GM18502 (cell line): ENCODE measurements around the gene STAT5A.
A peak's percentile ranks its signal among the peaks of the same experiment; 100 is the strongest.
"Not testable (repeated sequence)": the region's sequence is repeated elsewhere in the genome, so short reads cannot be mapped to it uniquely, and the experiment has no call there.

Experiments
- ATAC-seq: cut with Tn5 transposase; IDR thresholded peaks from one replicate; pipeline ENCODE4 v1.9.1; 2021; ENCODE audit warnings: mild to moderate bottlenecking; ENCODE audit not compliant: unreplicated experiment, poor library complexity

The STAT5A gene

DNA sequence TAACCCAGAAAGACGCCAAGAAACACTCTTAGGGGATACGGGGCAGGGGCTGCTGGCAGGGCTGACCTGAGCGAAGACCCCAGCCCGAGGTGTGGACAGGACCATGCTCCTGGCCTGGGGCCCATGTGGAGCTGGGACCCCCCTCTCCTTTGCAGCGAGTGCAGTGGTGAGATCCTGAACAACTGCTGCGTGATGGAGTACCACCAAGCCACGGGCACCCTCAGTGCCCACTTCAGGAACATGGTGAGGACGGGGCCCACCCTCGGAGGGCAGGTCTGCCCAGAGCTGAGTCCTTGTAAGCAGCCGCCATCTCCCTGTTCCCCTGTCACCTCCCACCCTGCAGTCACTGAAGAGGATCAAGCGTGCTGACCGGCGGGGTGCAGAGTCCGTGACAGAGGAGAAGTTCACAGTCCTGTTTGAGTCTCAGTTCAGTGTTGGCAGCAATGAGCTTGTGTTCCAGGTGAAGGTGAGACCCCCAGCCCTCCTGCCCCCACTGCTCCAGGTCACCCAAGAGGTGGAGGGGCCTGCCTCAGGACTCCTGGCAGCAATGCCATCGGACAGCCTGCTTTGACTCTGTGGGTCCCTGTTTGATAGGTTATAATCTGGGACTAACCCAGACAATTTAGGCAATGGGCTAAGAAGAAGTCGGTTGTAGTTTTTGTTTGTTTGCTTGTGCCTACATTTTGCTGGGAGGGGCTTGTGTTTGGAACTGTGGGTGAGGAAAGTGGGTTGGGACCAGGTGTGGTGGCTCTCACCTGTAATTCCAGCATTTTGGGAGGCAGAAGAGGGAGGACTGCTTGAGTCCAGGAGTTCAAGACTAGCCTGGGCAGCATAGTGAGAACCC, 16.1 kb downstream of the STAT5A start:
- no peak for ATAC-seq

DNA sequence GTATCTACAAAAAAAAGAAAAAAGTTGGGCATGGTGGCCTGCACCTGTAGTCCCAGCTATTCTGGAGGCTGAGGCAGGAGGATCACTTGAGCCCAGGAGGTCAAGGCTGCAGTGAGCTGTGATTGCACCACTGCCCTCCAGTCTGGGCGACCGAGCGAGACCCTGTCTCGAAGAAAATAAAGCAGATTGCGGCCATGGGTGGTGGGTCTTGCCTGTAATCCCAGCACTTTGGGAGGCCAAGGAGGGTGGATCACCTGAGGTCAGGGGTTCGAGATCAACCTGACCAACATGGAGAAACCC, 16.7 kb downstream of the STAT5A start:
- not testable (repeated sequence) for ATAC-seq

DNA sequence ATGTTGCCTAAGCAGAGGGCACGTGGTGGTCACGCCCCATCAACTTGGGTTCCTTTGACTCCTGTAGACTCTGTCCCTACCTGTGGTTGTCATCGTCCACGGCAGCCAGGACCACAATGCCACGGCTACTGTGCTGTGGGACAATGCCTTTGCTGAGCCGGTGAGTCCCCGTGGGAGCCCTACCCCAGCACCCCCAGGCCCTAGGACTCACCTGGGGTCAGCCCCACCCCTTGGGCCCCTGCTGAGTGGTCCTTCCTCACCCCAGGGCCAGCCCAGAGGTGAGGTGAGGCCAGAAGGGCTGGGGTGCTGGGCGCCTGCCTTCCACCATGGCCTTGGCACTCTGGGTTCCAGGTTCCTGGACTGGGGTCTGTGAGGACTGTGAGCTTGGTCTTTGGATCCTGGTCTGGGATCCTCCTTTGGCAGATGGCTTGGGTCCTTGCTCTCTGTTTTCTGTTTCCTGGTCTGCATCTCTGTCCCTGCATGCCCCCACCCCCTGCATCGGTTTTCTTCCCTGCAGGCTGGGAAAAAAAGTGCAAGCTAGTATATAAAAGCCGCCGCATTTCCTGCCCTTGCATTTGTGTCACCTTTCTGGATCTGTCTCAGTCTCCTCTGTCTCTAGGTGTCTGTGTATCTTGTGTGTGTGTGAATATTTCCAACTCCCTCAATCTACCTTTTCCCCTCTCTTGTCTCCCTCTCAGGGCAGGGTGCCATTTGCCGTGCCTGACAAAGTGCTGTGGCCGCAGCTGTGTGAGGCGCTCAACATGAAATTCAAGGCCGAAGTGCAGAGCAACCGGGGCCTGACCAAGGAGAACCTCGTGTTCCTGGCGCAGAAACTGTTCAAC, 17.5 kb downstream of the STAT5A start:
- ATAC-seq = no peak

DNA sequence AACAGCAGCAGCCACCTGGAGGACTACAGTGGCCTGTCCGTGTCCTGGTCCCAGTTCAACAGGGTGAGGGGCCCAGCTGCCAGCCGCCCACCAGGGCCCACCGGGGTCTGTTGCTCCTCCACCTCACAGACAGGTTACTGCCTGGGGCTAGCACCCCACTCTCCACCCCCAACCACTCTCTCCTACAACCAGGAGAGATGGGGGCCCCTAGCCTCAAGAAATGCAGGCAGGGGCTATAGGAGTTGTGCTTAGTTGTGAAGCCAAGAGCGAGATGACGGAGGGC, 18.0 kb downstream of the STAT5A start:
- no peak for ATAC-seq

DNA sequence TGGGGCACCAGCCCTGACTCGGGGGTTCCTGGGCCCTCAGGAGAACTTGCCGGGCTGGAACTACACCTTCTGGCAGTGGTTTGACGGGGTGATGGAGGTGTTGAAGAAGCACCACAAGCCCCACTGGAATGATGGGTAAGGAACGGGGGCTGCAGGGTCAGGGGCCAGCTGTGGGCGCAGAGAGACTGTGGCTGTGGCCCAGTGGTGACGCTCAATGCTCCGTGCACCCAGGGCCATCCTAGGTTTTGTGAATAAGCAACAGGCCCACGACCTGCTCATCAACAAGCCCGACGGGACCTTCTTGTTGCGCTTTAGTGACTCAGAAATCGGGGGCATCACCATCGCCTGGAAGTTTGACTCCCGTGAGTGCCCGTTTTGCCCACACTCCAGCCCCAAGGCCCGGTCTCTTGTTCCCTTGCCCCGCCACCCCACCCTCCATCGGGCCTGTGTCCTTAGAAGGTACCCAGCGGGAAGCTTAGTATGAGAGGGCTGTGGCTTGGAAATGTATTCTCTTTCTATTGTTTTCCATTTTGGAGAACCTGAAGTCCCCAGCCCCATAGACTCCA, 19.1 kb downstream of the STAT5A start:
- no peak for ATAC-seq

GRCh38 chr17:42308446-42308845, 20.1 kb downstream of the STAT5A start:
- no peak for ATAC-seq

DNA sequence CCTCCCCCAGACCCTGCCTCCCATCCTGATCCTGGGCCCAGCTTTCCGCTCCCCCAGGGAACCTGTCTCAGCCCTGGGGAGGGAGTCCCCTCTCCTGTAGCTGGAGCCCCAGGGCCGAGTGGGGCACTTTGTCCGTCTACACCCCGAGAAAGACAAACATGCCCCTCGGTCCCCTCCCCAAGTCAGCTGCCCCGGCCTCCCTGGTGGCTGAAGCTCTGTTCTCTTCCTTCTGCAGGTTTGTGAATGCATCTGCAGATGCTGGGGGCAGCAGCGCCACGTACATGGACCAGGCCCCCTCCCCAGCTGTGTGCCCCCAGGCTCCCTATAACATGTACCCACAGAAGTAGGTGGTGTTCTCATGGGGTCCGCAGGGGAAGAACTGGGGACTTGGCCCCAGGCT, 20.8 kb downstream of the STAT5A start:
- no peak for ATAC-seq

- ATAC-seq = no peak
Observed at GRCh38 chr17:42309986-42310786, 21.9 kb downstream of the STAT5A start.

DNA sequence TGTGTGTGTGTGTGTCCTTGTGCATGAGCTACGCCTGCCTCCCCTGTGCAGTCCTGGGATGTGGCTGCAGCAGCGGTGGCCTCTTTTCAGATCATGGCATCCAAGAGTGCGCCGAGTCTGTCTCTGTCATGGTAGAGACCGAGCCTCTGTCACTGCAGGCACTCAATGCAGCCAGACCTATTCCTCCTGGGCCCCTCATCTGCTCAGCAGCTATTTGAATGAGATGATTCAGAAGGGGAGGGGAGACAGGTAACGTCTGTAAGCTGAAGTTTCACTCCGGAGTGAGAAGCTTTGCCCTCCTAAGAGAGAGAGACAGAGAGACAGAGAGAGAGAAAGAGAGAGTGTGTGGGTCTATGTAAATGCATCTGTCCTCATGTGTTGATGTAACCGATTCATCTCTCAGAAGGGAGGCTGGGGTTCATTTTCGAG, 22.5 kb downstream of the STAT5A start:
- no peak for ATAC-seq

DNA sequence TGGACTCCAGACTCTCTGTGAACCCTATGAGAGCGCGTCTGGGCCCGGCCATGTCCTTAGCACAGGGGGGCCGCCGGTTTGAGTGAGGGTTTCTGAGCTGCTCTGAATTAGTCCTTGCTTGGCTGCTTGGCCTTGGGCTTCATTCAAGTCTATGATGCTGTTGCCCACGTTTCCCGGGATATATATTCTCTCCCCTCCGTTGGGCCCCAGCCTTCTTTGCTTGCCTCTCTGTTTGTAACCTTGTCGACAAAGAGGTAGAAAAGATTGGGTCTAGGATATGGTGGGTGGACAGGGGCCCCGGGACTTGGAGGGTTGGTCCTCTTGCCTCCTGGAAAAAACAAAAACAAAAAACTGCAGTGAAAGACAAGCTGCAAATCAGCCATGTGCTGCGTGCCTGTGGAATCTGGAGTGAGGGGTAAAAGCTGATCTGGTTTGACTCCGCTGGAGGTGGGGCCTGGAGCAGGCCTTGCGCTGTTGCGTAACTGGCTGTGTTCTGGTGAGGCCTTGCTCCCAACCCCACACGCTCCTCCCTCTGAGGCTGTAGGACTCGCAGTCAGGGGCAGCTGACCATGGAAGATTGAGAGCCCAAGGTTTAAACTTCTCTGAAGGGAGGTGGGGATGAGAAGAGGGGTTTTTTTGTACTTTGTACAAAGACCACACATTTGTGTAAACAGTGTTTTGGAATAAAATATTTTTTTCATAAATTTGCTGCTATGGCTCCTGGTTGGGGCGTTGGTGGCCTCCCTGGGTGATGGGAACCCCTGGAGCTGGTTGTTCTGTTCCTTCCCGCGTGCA, 23.1 kb downstream of the STAT5A start:
- no peak for ATAC-seq

DNA sequence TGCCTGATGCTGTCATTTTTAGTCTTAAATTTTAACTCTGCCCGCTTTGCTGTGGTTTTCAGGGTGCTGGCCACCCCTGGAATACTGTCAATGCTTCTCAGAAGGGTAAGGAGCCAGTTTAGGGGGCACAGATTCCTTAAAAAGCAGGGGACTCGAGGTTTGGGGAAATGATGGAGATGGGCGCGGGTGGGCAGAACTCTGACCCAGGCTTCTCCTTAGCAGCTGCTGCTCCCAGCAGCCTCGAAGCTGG, 23.7 kb downstream of the STAT5A start:
- no peak for ATAC-seq

GRCh38 chr17:42312285-42313130, 24.2 kb downstream of the STAT5A start:
- ATAC-seq = peak; percentile 50

GRCh38 chr17:42313389-42313772, 25.1 kb downstream of the STAT5A start:
- ATAC-seq = no peak

GRCh38 chr17:42313773-42314566, 25.7 kb downstream of the STAT5A start:
- ATAC-seq = no peak

DNA sequence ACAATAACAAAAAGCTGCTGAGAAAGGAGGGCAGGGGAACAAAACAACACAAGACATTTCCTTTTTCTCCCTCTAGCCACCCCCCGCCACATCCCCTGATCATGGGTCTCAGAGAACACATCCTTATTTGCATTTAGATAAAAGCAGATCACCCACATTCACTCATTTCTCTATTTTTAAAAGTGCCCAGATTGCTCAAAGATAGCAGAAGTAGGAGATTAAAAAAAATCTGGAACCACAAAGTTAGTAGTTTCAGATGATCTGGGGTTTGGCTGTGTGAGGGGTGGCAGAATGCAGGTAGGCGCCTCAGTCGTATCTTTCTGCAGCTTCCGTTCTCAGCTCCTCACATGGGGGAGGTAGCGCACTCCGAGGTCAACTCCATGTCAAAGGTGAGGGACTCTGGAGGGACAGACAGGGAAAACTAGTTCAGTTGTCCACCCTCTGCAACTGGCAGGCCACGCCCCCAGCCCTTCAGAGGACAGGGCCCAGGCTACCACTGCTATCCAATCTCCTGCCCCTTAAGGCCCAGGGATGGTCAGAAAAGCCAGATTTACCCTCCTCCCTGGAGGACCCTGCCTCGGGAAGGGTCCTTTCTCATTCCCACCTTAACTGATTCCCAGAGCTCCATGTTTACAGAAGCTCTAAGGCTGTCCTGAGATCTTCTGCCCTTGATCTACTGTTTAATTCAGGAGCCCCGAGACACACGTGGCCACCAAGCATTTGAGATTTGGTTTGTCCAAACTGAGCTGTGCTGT, 27.3 kb downstream of the STAT5A start:
- ATAC-seq = peak; percentile 44

DNA sequence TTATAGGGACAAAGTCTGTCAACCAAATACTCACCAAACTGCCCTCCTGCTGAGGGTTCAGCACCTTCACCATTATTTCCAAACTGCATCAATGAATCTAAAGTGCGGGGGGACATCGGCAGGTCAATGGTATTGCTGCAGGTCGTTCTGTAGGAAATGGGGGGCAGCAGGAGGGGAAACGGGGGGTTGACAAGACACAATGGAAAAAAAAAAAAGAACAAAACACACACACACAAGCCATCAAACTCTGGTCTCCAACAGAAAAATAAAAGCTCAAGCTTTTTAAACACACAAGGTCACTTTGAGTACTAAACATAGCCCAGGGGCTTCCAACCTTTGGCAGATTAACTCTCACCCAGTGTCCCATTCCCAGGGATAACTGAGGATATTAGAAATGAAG, 28.5 kb downstream of the STAT5A start:
- ATAC-seq = no peak

DNA sequence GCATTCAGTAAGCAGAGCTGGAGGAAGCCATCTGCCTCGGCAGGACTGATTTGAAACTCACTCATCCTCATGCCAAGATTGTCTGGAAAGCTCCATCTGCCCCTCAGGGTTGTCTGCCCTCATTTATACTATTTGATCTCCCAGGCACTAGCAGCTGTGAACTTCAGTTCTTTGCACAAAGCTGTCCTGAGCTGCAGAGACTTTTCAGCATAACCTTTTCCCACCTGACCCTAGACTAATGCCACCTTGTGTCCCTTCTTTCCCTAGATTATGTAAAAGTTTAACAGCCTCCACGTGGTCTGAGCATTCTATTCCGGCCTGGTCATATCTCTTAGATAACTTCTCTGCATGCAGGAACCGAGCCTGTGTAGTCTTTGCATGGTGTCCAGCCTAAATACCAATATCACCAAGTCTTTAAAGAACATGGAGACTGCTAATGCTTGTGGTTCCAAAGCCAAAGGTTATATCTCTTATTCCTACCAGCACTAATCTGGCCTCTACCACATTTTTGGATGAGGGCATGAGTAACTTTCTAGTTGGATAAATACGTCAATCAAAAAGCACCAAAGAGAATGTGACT, 29.1 kb downstream of the STAT5A start:
- ATAC-seq = no peak

- ATAC-seq = not testable (repeated sequence)
Observed at GRCh38 chr17:42317967-42318366, 29.7 kb downstream of the STAT5A start.
